ENCODE measurements around the gene DUS2.

The DUS2 gene

DNA sequence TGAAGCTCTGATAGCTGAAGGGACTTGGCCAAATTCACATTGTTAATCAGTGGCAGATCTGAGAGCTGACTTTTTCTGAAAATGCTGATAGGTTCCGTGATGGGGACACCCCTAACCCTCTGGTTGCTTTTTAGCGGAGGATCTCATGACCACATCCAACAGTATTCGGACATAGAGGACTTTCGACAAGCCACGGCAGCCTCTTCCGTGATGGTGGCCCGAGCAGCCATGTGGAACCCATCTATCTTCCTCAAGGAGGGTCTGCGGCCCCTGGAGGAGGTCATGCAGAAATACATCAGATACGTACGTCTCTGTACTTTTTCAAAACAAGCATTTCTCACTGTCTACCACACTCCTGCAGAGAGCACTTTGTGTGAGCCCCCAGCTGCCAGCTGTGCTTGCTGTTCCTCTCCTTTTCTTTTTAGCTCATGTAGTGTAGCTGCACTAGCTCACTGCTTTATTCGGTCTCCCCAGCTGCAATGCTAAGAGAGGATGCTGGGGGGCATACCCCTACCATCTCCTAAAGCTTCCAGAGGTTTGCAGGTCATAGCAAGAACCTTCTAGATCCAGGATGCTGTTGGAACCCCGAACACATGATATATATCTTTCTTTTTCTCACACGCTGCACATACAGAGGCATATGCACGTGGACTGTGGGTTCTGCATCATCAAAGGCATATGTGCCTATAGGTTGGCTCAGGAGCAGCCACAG, 47.9 kb downstream of the DUS2 start:
- H3K27ac ChIP-seq (ENCODE audit: low read depth, low read length): no peak overlapping the region
- no peak overlapping the region for H3K9ac ChIP-seq (ENCODE audit: low read depth, low read length)
- no peaks in the 10 kb centered on the region for H3K27me3 ChIP-seq (ENCODE audit: insufficient read depth, low read length)
- WGBS: 95% methylated on average over 14 of the region's 14 CpGs
- no peak overlapping the region for H3K4me3 ChIP-seq (ENCODE audit: low read length)
- H3K4me1 ChIP-seq (ENCODE audit: insufficient read depth, low read length): no peaks in the 10 kb centered on the region
- H3K9me3 ChIP-seq (ENCODE audit: insufficient read depth, low read depth, low read length): no peaks in the 10 kb centered on the region
- H3K36me3 ChIP-seq (ENCODE audit: insufficient read depth, low read length): peaks cover 77% of the 10 kb centered on the region

- Histone ChIP-seq H3K4me3 (ENCODE audit: low read length) (no peak overlapping the region), H3K9ac (ENCODE audit: low read depth, low read length) (no peak overlapping the region), H3K27me3 (ENCODE audit: insufficient read depth, low read length) (no peaks in the 10 kb centered on the region), H3K36me3 (ENCODE audit: insufficient read depth, low read length) (peaks cover 77% of the 10 kb centered on the region), H3K4me1 (ENCODE audit: insufficient read depth, low read length) (no peaks in the 10 kb centered on the region), H3K9me3 (ENCODE audit: insufficient read depth, low read depth, low read length) (no peaks in the 10 kb centered on the region), H3K27ac (ENCODE audit: low read depth, low read length) (no peak overlapping the region)
- 75% methylated on average over 1 of the region's 1 CpG for WGBS
Observed at GRCh38 chr16:68071518-68071901, 48.4 kb downstream of the DUS2 start.

- H3K27me3 ChIP-seq (ENCODE audit: insufficient read depth, low read length): no peaks in the 10 kb centered on the region
- H3K9me3 ChIP-seq (ENCODE audit: insufficient read depth, low read depth, low read length): no peaks in the 10 kb centered on the region
- no peaks in the 10 kb centered on the region for H3K4me1 ChIP-seq (ENCODE audit: insufficient read depth, low read length)
- no peak overlapping the region for H3K27ac ChIP-seq (ENCODE audit: low read depth, low read length)
- H3K36me3 ChIP-seq (ENCODE audit: insufficient read depth, low read length): peaks cover 77% of the 10 kb centered on the region
- 98% methylated on average over 9 of the region's 9 CpGs for WGBS
- no peak overlapping the region for H3K4me3 ChIP-seq (ENCODE audit: low read length)
- H3K9ac ChIP-seq (ENCODE audit: low read depth, low read length): no peak overlapping the region
Observed at GRCh38 chr16:68072038-68072695, 49.1 kb downstream of the DUS2 start.

- H3K9me3 ChIP-seq (ENCODE audit: insufficient read depth, low read depth, low read length): no peaks in the 10 kb centered on the region
- H3K4me1 ChIP-seq (ENCODE audit: insufficient read depth, low read length): no peaks in the 10 kb centered on the region
- no peak overlapping the region for H3K27ac ChIP-seq (ENCODE audit: low read depth, low read length)
- H3K36me3 ChIP-seq (ENCODE audit: insufficient read depth, low read length): peaks cover 88% of the 10 kb centered on the region
- 95% methylated on average over 9 of the region's 9 CpGs for WGBS
- no peaks in the 10 kb centered on the region for H3K27me3 ChIP-seq (ENCODE audit: insufficient read depth, low read length)
- no peak overlapping the region for H3K4me3 ChIP-seq (ENCODE audit: low read length)
- H3K9ac ChIP-seq (ENCODE audit: low read depth, low read length): no peak overlapping the region
Observed at GRCh38 chr16:68073902-68074760, 51.0 kb downstream of the DUS2 start.

- 96% methylated on average over 6 of the region's 6 CpGs for WGBS
- Histone ChIP-seq H3K9me3 (ENCODE audit: insufficient read depth, low read depth, low read length) (no peaks in the 10 kb centered on the region), H3K27me3 (ENCODE audit: insufficient read depth, low read length) (no peaks in the 10 kb centered on the region), H3K4me3 (ENCODE audit: low read length) (no peak overlapping the region), H3K9ac (ENCODE audit: low read depth, low read length) (no peak overlapping the region), H3K36me3 (ENCODE audit: insufficient read depth, low read length) (peaks cover 83% of the 10 kb centered on the region), H3K27ac (ENCODE audit: low read depth, low read length) (no peak overlapping the region), H3K4me1 (ENCODE audit: insufficient read depth, low read length) (no peaks in the 10 kb centered on the region)
Observed at GRCh38 chr16:68074850-68075555, 51.9 kb downstream of the DUS2 start.

DNA sequence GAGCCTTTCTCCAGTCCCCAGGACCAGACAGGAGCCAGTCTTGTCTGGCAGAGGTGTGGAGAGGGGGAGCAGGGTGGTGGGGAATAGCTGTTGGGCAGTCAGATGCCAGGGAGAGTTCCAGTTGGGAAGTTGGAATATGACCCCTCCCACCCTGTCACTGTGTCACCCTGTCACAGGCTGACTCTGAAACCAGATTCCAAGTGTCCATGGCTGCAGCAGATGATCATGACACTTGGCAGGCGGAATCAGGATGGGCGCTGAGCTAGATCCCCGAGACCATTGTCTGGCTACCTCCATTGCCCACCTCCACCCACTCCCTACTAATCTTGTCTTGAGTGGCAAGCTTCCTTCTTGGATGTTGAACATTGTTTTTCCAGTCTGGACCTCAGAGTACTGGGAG, 52.9 kb downstream of the DUS2 start:
- Histone ChIP-seq H3K9me3 (ENCODE audit: insufficient read depth, low read depth, low read length) (no peaks in the 10 kb centered on the region), H3K4me1 (ENCODE audit: insufficient read depth, low read length) (no peaks in the 10 kb centered on the region), H3K9ac (ENCODE audit: low read depth, low read length) (no peak overlapping the region), H3K27ac (ENCODE audit: low read depth, low read length) (no peak overlapping the region), H3K27me3 (ENCODE audit: insufficient read depth, low read length) (no peaks in the 10 kb centered on the region), H3K36me3 (ENCODE audit: insufficient read depth, low read length) (peaks cover 73% of the 10 kb centered on the region), H3K4me3 (ENCODE audit: low read length) (no peak overlapping the region)
- WGBS: 96% methylated on average over 3 of the region's 3 CpGs

- WGBS: 96% methylated on average over 3 of the region's 3 CpGs
- peaks cover 68% of the 10 kb centered on the region for H3K36me3 ChIP-seq (ENCODE audit: insufficient read depth, low read length)
Observed at GRCh38 chr16:68076560-68076959, 53.5 kb downstream of the DUS2 start.

DNA sequence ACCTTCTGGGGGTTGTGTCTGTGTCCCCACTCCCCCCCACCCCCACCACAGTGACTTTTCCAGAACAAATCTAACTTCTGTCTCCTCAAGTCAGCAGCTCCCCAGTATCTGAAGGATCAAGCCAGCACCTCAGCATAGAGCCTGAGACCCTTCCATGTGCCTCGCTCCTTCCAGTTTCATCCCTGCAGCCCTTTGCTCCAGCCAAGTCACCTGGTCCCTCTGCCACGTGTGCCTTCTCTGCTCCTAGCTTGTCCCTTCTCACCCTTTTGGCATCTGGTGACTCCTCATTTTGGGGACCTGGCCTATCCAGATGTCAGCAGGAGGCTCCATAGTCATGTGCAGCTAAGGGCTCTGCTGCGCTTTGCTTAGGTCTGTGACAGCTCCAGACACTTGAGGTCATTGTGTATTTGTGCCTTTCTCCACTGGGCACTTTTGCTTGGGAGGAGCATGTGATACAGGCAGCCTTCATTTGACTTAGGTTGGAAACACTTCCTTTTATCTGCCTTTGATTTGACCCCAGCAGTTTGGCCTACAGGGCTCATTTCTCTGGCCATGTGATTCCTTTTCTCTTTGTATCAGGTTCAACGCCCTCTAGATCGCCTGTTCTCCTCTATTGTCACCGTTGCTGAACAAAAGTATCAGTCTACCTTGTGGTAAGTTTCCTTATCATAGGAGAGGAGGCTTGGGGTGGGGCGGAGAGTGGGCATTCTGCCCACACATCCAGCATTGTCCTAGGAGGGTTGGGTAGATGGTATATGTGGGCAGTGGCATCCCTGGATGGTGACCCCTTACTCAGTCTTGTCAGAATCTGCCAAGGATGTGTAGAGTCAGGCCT, 55.0 kb downstream of the DUS2 start:
- Histone ChIP-seq H3K27me3 (ENCODE audit: insufficient read depth, low read length) (no peaks in the 10 kb centered on the region), H3K4me3 (ENCODE audit: low read length) (no peak overlapping the region), H3K27ac (ENCODE audit: low read depth, low read length) (no peak overlapping the region), H3K4me1 (ENCODE audit: insufficient read depth, low read length) (no peaks in the 10 kb centered on the region), H3K9ac (ENCODE audit: low read depth, low read length) (no peak overlapping the region), H3K36me3 (ENCODE audit: insufficient read depth, low read length) (peaks cover 52% of the 10 kb centered on the region), H3K9me3 (ENCODE audit: insufficient read depth, low read depth, low read length) (no peaks in the 10 kb centered on the region)
- 93% methylated on average over 7 of the region's 7 CpGs for whole genome bisulfite sequencing

More at GRCh38 chr16:68076560-68076959, 53.5 kb downstream of the DUS2 start:
- no peak overlapping the region for H3K27ac ChIP-seq (ENCODE audit: low read depth, low read length)
- H3K27me3 ChIP-seq (ENCODE audit: insufficient read depth, low read length): no peaks in the 10 kb centered on the region
- no peak overlapping the region for H3K4me3 ChIP-seq (ENCODE audit: low read length)
- no peak overlapping the region for H3K9ac ChIP-seq (ENCODE audit: low read depth, low read length)
- H3K9me3 ChIP-seq (ENCODE audit: insufficient read depth, low read depth, low read length): no peaks in the 10 kb centered on the region
- H3K4me1 ChIP-seq (ENCODE audit: insufficient read depth, low read length): no peaks in the 10 kb centered on the region

GRCh38 chr16:68078701-68079375, 55.8 kb downstream of the DUS2 start:
- Histone ChIP-seq H3K27me3 (ENCODE audit: insufficient read depth, low read length) (no peaks in the 10 kb centered on the region), H3K9me3 (ENCODE audit: insufficient read depth, low read depth, low read length) (no peaks in the 10 kb centered on the region), H3K27ac (ENCODE audit: low read depth, low read length) (no peak overlapping the region), H3K9ac (ENCODE audit: low read depth, low read length) (no peak overlapping the region), H3K4me1 (ENCODE audit: insufficient read depth, low read length) (peaks cover 6% of the 10 kb centered on the region; the same call in 1 of the 2 replicates), H3K4me3 (ENCODE audit: low read length) (no peak overlapping the region), H3K36me3 (ENCODE audit: insufficient read depth, low read length) (peaks cover 48% of the 10 kb centered on the region)
- 95% methylated on average over 8 of the region's 8 CpGs for WGBS

GRCh38 chr16:68079376-68079625, 56.2 kb downstream of the DUS2 start:
- H3K4me1 ChIP-seq (ENCODE audit: insufficient read depth, low read length): peaks cover 6% of the 10 kb centered on the region; the same call in 1 of the 2 replicates
- H3K4me3 ChIP-seq (ENCODE audit: low read length): no peak overlapping the region
- H3K27me3 ChIP-seq (ENCODE audit: insufficient read depth, low read length): no peaks in the 10 kb centered on the region
- no peak overlapping the region for H3K27ac ChIP-seq (ENCODE audit: low read depth, low read length)
- no peaks in the 10 kb centered on the region for H3K9me3 ChIP-seq (ENCODE audit: insufficient read depth, low read depth, low read length)
- peaks cover 43% of the 10 kb centered on the region for H3K36me3 ChIP-seq (ENCODE audit: insufficient read depth, low read length)
- H3K9ac ChIP-seq (ENCODE audit: low read depth, low read length): no peak overlapping the region
